AG04449 (cell line): ENCODE results near the gene EPDR1.
A peak's percentile ranks its signal among the peaks of the same experiment; 100 is the strongest.

Experiments
- CTCF ChIA-PET: fragments of 350-600 bp; formaldehyde crosslinking; extraction: SDS; loops from one replicate; lab custom pipeline; 2021; ENCODE audit warnings: antibody characterized with exemption; lab: Yijun Ruan, JAX
- POLR2A ChIA-PET: fragments of 400-600, 350-600 bp; formaldehyde crosslinking; extraction: SDS; loops from one replicate; lab custom pipeline; 2020; ENCODE audit warnings: antibody characterized with exemption, inconsistent platforms; lab: Yijun Ruan, JAX
- DNase-seq: peaks from one replicate; pipeline ENCODE4 v3.0.0-alpha.2; 2010; ENCODE audit warnings: low read depth, low spot score
- H3K4me3 ChIP-seq: 2 replicates; pipeline ENCODE4 v1.5.1; 2011; ENCODE audit warnings: low read depth, mild to moderate bottlenecking, control low read depth, low read length
- TF ChIP-seq, protein P1 (sequence below): IDR thresholded peaks from one replicate; pipeline ENCODE4 v1.5.1; 2011; ENCODE audit warnings: mild to moderate bottlenecking, moderate library complexity, low read length, control low read depth, inconsistent platforms; ENCODE audit not compliant: insufficient read depth; ENCODE audit errors: missing control alignments

EPDR1 gene

DNA sequence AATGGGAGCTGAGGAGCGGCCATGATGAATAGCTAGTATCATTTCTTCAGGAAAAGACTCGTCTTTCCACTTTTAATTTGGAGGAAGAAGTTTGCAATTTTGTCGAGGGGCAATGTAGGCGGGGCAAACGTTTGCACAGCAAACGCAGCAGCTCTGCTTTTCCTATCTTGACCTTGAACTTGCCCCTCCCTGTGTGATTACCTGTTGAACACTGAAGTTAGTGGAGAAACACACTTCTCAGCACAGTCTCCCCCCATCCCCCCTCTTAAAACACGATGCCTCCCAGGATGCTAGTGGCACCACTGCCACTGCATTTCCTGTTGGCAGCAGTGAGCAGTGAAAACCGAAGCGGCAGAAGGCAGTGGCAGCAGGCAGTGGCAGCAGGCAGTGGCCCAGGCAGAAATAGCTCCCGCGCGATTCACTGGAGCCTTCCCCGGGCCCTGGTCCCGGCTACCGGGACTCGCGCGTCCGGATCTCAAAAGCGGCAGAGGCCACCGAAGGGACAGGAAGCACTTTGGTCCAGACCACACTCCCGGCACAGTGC is at the start of gene EPDR1:
Gene EPDR1, plus strand, starts transcription at position 336 of the 544 bp plus-strand sequence. CDS start 300 bp downstream, outside the sequence.
- no peak for DNase-seq
- CTCF ChIA-PET: interaction anchor here (1.3 to 5.8 kb wide), 2 partner anchors 8 to 16 kb away, joined by 5 to 46 read pairs; no protein-coding TSS in a partner anchor
- TF ChIP-seq, protein P1, sequence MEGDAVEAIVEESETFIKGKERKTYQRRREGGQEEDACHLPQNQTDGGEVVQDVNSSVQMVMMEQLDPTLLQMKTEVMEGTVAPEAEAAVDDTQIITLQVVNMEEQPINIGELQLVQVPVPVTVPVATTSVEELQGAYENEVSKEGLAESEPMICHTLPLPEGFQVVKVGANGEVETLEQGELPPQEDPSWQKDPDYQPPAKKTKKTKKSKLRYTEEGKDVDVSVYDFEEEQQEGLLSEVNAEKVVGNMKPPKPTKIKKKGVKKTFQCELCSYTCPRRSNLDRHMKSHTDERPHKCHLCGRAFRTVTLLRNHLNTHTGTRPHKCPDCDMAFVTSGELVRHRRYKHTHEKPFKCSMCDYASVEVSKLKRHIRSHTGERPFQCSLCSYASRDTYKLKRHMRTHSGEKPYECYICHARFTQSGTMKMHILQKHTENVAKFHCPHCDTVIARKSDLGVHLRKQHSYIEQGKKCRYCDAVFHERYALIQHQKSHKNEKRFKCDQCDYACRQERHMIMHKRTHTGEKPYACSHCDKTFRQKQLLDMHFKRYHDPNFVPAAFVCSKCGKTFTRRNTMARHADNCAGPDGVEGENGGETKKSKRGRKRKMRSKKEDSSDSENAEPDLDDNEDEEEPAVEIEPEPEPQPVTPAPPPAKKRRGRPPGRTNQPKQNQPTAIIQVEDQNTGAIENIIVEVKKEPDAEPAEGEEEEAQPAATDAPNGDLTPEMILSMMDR: peak; percentile 26
- POLR2A ChIA-PET: no interaction called here
- H3K4me3 ChIP-seq: peak within 1 kb of the TSS; percentile 61

DNA sequence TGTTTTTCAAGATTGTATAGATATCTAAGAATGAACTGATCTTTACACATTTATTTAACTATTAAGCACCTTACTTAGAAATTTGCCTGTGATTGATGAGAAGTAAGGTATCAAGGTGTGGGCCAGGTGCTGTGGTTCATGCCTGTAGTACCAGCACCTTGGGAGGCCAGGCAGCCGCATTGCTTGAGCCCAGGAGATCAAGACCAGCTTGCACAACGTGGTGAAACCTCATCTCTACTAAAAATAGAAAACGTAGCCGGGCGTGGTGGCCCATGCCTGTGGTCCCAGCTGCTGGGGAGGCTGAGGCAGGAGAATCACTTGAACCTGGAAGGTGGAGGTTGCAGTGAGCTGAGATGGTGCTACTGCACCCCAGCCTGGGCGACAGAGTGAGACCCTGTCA is 38.4 kb upstream of the EPDR1 start:
- H3K4me3 ChIP-seq: no peak overlapping the region
- ChIA-PET CTCF (no interaction called here), POLR2A (no interaction called here)
- DNase-seq: no peak
- TF ChIP-seq, protein P1: no peak

DNA sequence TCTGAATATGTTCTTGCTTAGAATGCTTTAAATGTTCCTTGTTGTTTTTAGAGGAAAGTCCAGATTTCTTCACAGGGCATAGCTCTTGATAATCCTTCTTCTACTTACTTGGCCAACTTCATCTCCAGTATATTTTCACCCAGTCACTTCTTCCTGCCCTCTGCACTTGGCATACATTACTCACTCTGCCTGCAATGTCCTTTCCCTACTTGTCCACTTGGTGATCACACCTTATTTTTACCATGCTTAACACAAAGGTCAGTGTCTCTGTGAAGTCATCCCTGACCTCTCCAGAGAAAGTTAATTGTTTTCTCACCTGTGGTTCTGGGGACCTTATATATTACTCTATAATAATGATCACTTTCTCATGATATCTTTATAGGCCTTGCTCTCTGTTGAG is 27.1 kb upstream of the EPDR1 start:
- no peak for DNase-seq
- TF ChIP-seq, protein P1: no peak
- POLR2A ChIA-PET: no interaction called here
- H3K4me3 ChIP-seq: no peak overlapping the region
- CTCF ChIA-PET: no interaction called here

DNA sequence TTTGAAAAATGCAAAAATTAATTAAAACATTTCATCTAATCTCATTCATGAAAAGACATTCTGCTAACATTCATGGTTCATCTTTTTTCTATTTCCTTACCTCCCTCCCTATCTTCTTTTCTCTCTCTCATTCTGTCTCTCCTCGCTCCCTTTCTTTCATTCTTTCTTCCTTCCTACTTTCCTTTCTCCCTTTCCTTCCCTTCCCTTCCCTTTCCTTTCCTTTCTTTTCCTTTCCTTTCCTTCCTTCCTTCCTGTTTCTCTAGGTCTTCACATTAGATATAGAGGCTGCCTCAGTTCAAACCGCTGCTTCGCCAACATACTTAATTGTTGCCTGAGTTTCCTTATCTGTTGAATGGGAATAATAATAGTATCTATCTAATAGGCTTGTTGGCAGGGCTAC is 25.8 kb upstream of the EPDR1 start:
- DNase-seq: no peak
- CTCF ChIA-PET: no interaction called here
- POLR2A ChIA-PET: no interaction called here
- H3K4me3 ChIP-seq: no peak overlapping the region
- TF ChIP-seq, protein P1: no peak

DNA sequence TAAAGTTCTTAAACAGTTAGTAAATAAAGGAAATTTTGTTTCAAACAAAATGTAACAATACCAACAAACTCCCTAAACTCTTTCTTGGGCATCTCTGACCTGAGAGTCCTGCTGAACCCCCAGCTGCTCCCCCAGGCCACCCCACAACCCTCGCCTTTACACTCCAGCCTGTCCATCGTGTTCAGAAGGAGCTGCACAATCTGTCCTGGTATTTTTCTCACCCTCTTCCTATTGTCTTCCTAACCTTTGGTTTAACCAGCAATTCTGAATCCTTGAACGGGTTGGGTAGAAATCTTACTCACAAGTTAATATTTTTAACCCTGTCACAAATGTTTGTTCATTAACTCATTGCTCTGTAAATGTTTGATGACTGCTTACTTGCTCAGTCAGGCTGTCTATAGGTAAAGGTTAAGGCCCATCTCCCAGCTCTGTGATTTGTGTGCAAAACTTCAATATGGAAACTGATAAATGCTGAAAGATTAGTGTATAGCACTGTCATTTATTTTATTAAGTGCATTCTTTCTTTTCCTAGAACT is 20.7 kb upstream of the EPDR1 start:
- ChIA-PET CTCF (interaction anchor here (3.9 to 4.0 kb wide), 2 partner anchors 436 to 469 kb away, joined by 19 to 25 read pairs; no protein-coding TSS in a partner anchor), POLR2A (no interaction called here)
- DNase-seq: no peak
- TF ChIP-seq, protein P1: no peak
- no peak overlapping the region for H3K4me3 ChIP-seq

DNA sequence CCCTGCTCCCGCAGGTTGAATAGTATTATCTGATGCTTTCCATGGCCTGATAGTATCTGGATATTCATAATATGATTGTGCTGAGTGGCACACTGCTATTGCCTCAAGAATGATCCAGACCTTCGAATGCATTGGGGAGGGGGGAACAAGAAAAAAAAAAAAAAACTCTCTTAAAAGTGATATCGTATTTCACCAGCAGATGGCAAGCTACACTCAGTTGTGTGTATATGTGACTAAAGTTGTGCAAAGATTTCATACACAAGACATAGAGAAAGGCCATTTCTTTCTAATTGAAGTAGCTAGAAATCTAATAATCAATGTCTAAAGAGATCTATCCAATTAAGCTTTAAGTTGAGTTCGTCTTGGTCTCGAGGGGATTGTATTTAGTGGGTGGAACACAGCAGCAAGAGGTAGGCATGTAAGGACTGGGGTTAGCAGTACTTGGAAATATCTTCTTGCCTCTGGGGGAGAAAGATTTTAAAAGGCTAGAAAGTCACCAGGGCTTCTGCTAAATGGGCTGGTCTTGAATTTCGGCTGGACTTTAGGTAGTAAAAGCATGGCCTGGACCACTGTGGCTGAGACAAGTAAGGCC is 19.1 kb upstream of the EPDR1 start:
- no peak overlapping the region for H3K4me3 ChIP-seq
- ChIA-PET CTCF (interaction anchor here (0.7 to 8.6 kb wide), 22 partner anchors 9 to 468 kb away, joined by 3 to 46 read pairs (median 4); partner anchors contain the start of genes EPDR1 and SFRP4), POLR2A (no interaction called here)
- no peak for DNase-seq
- TF ChIP-seq, protein P1: peak; percentile 42
